HG02642 (cell line): ENCODE results near the gene TEX28.
"Not testable (repeated sequence)": the region's sequence is repeated elsewhere in the genome, so short reads cannot be mapped to it uniquely, and the experiment has no call there.

Experiments
- ATAC-seq: cut with Tn5 transposase; IDR thresholded peaks from one replicate; pipeline ENCODE4 v1.9.1; 2021; ENCODE audit warnings: mild to moderate bottlenecking; ENCODE audit not compliant: unreplicated experiment, poor library complexity

Gene TEX28

GRCh38 chrX:154248076-154248475 lies 46.8 kb downstream of the TEX28 start:
- not testable (repeated sequence) for ATAC-seq

- not testable (repeated sequence) for ATAC-seq
Observed at GRCh38 chrX:154247377-154248045, 47.4 kb downstream of the TEX28 start.

- not testable (repeated sequence) for ATAC-seq
Observed at GRCh38 chrX:154239982-154240503, 54.9 kb downstream of the TEX28 start.

- not testable (repeated sequence) for ATAC-seq
Observed at GRCh38 chrX:154238939-154239559, 55.9 kb downstream of the TEX28 start.

GRCh38 chrX:154233620-154234019 lies 61.3 kb downstream of the TEX28 start:
- ATAC-seq, result not testable (repeated sequence)

- ATAC-seq, result not testable (repeated sequence)
Observed at GRCh38 chrX:154231443-154231842, 63.5 kb downstream of the TEX28 start.

GRCh38 chrX:154226706-154227105 lies 68.2 kb downstream of the TEX28 start:
- ATAC-seq, result not testable (repeated sequence)

GRCh38 chrX:154225292-154225691 lies 69.6 kb downstream of the TEX28 start:
- not testable (repeated sequence) for ATAC-seq
